SK-N-SH (cell line): ENCODE results near the gene SLC25A41. TPM values are rescaled to one million over a fixed set of nuclear protein-coding genes. Genes with fewer than 3 reads are reported as not detected.
A peak's percentile ranks its signal among the peaks of the same experiment; 100 is the strongest.

Source experiments
- CTCF ChIA-PET: fragments of 300-600, 350-600 bp; formaldehyde crosslinking; extraction: SDS; loops from one replicate; lab custom pipeline; 2021; lab: Yijun Ruan, JAX
- POLR2A ChIA-PET: fragments of 350-600 bp; sonication (Branson Sonifier 250); formaldehyde crosslinking; extraction: SDS; loops from one replicate; lab custom pipeline; 2020; ENCODE audit warnings: antibody characterized with exemption, inconsistent platforms; lab: Yijun Ruan, JAX
- DNase-seq: peaks from one replicate; pipeline ENCODE4 v3.0.0; 2012
- H2AFZ ChIP-seq: fragments of 200-600 bp; sonication (generic); 2 replicates; pipeline ENCODE4 v1.8.1; 2016; ENCODE audit warnings: antibody characterized with exemption, mild to moderate bottlenecking, low read depth
- H3F3A ChIP-seq: fragments of 200-600 bp; sonication (generic); replicated peaks from 2 replicates; pipeline ENCODE3; 2016; ENCODE audit warnings: antibody characterized with exemption, mild to moderate bottlenecking; ENCODE audit not compliant: insufficient read depth
- H3K27ac ChIP-seq, 2 experiments: fragments of 200-500 bp in 1 of 2; fragments of 200-600 bp in 1 of 2; sonication (Bioruptor generic) in 1 of 2; sonication (generic), shearing (Covaris generic) in 1 of 2; 2 replicates each; pipeline versions ENCODE4 v1.5.1 to v1.6.1; 2014 to 2016; ENCODE audit warnings: low read depth in 2 of 2, inconsistent platforms in 1 of 2, low read length in 1 of 2, mild to moderate bottlenecking in 1 of 2, mixed read lengths in 1 of 2
- H3K27me3 ChIP-seq: fragments of 200-600 bp; sonication (generic), shearing (Covaris generic); 2 replicates; pipeline ENCODE4 v1.6.1; 2016; ENCODE audit warnings: mixed run types; ENCODE audit not compliant: insufficient read depth
- H3K36me3 ChIP-seq, 2 experiments: fragments of 200-500 bp in 1 of 2; fragments of 200-600 bp in 1 of 2; sonication (Bioruptor generic) in 1 of 2; sonication (generic) in 1 of 2; replicated peaks in 1 of 2; 2 replicates each; pipeline versions ENCODE3 to v1.5.1; 2014 to 2016; ENCODE audit warnings: low read length in 1 of 2, mild to moderate bottlenecking in 1 of 2; ENCODE audit not compliant: insufficient read depth in 2 of 2, control insufficient read depth in 1 of 2
- H3K4me1 ChIP-seq, 2 experiments: fragments of 200-500 bp in 1 of 2; fragments of 200-600 bp in 1 of 2; sonication (Bioruptor generic) in 1 of 2; sonication (generic), shearing (Covaris generic) in 1 of 2; 2 replicates each; pipeline versions ENCODE4 v1.5.1 to v1.6.1; 2014 to 2016; ENCODE audit warnings: low read depth in 1 of 2, low read length in 1 of 2, mixed run types in 1 of 2; ENCODE audit not compliant: insufficient read depth in 2 of 2, control insufficient read depth in 1 of 2
- H3K4me2 ChIP-seq: fragments of 200-600 bp; sonication (generic), shearing (Covaris generic); 2 replicates; pipeline ENCODE4 v1.6.1; 2017; ENCODE audit warnings: mixed run types
- H3K4me3 ChIP-seq, 2 experiments: fragments of 200-500 bp in 1 of 2; fragments of 200-600 bp in 1 of 2; sonication (Bioruptor generic) in 1 of 2; sonication (generic), shearing (Covaris generic) in 1 of 2; 2 replicates each; pipeline versions ENCODE4 v1.5.1 to v1.8.1; 2014 to 2016; ENCODE audit warnings: low read depth in 2 of 2, inconsistent platforms in 1 of 2, low read length in 1 of 2, mild to moderate bottlenecking in 1 of 2, mixed read lengths in 1 of 2, moderate library complexity in 1 of 2
- H3K79me2 ChIP-seq: fragments of 200-600 bp; sonication (generic); 2 replicates; pipeline ENCODE4 v1.8.1; 2017; ENCODE audit warnings: mild to moderate bottlenecking; ENCODE audit not compliant: insufficient read depth
- H3K9ac ChIP-seq: fragments of 200-600 bp; sonication (generic); 2 replicates; pipeline ENCODE4 v1.6.1; 2017; ENCODE audit warnings: mixed run types
- H3K9me2 ChIP-seq: fragments of 200-600 bp; sonication (generic); 2 replicates; pipeline ENCODE4 v1.6.1; 2017; ENCODE audit warnings: mixed run types
- H3K9me3 ChIP-seq: fragments of 200-600 bp; sonication (generic); 2 replicates; pipeline ENCODE4 v1.6.1; 2017; ENCODE audit warnings: mixed run types, mild to moderate bottlenecking, moderate library complexity
- H4K20me1 ChIP-seq: fragments of 200-600 bp; sonication (generic); 2 replicates; pipeline ENCODE4 v1.6.1; 2017; ENCODE audit warnings: mild to moderate bottlenecking, mixed run types; ENCODE audit not compliant: insufficient read depth
- GATA2 ChIP-seq: sonication (generic); formaldehyde crosslinking; IDR thresholded peaks from 2 replicates; pipeline ENCODE4 v1.5.0; 2020; ENCODE audit warnings: mild to moderate bottlenecking, missing genetic modification reagents
- JUND ChIP-seq: IDR thresholded peaks from 2 replicates; pipeline ENCODE4 v1.4.0; 2012
- TEAD4 ChIP-seq: IDR thresholded peaks from 2 replicates; pipeline ENCODE4 v1.4.0; 2012; ENCODE audit warnings: mild to moderate bottlenecking, borderline replicate concordance; ENCODE audit not compliant: insufficient read depth
- WGBS: methylation state at CpG from one replicate; pipeline ENCODE4 v1.1.6; 2017; ENCODE audit warnings: low lambda C conversion rate; 5-methylcytosine and 5-hydroxymethylcytosine counted together
- polyA plus RNA-seq, 3 experiments: library from polyadenylated mRNA; depleted of rRNA; stranded (reverse); fragments of >200 nt; gene quantifications; 2 replicates each; pipeline ENCODE4 v1.2.3, GENCODE V29; 2012
- TF ChIP-seq, protein P1 (sequence below): IDR thresholded peaks from 2 replicates; pipeline ENCODE4; 2012
- TF ChIP-seq, protein P2 (sequence below): fragments of 150-350 bp; IDR thresholded peaks from 2 replicates; pipeline ENCODE4 v1.6.1; 2016; ENCODE audit warnings: mild to moderate bottlenecking, low read depth, low read length
- TF ChIP-seq, protein P3 (sequence below): fragments of 200-600 bp; sonication (generic); IDR thresholded peaks from 2 replicates; pipeline ENCODE4 v1.6.1; 2017; ENCODE audit warnings: antibody characterized with exemption, mild to moderate bottlenecking, moderate library complexity

SLC25A41 gene
- polyA plus RNA-seq, 1 of the 3 experiments (the other 2 are of a cell fraction): 0.12 TPM

DNA sequence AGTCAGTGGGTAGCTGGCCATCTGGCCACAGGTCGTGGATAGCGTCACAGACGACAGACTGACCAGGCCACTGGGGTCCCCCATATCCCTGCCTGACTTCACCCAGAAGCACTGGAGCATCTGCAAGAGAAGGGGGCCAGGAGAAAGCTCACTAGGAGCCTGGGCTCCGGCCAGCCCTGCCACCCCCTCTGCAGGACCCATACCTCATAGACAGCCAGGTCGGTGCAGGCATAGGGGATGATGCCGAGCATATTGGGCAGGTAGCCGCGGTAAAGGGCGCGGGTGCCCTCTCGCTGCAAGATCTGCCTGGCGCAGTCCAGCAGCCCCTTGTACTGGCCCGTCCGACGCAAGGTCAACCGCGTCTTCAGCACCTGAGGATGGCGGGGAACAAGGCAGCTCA, 6.4 kb downstream of the SLC25A41 start:
- CTCF ChIA-PET: interaction anchor here (1.5 kb wide), 1 partner anchor 9 kb away, joined by 4 read pairs; no protein-coding TSS in a partner anchor
- H3K36me3 ChIP-seq: peaks cover 0 to 4% of the 10 kb centered on the region in 2 experiments
- WGBS: 97% methylated on average over 6 of the region's 18 CpGs
- peaks cover 6% of the 10 kb centered on the region for H3F3A ChIP-seq
- H2AFZ ChIP-seq: no peak overlapping the region
- H3K4me2 ChIP-seq: no peak overlapping the region
- no peak for DNase-seq
- no peak overlapping the region for H3K27ac ChIP-seq
- H3K9me2 ChIP-seq: no peaks in the 10 kb centered on the region
- peaks cover 10 to 15% of the 10 kb centered on the region in 2 experiments; a peak in 2 of 4 replicates for H3K4me1 ChIP-seq
- H3K9me3 ChIP-seq: no peaks in the 10 kb centered on the region
- TF ChIP-seq, protein P1, sequence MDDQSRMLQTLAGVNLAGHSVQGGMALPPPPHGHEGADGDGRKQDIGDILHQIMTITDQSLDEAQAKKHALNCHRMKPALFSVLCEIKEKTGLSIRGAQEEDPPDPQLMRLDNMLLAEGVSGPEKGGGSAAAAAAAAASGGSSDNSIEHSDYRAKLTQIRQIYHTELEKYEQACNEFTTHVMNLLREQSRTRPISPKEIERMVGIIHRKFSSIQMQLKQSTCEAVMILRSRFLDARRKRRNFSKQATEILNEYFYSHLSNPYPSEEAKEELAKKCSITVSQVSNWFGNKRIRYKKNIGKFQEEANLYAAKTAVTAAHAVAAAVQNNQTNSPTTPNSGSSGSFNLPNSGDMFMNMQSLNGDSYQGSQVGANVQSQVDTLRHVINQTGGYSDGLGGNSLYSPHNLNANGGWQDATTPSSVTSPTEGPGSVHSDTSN: no peak
- TF ChIP-seq GATA2 (CRISPR knock-in tag) (no peak), JUND (no peak)
- TF ChIP-seq, protein P2, sequence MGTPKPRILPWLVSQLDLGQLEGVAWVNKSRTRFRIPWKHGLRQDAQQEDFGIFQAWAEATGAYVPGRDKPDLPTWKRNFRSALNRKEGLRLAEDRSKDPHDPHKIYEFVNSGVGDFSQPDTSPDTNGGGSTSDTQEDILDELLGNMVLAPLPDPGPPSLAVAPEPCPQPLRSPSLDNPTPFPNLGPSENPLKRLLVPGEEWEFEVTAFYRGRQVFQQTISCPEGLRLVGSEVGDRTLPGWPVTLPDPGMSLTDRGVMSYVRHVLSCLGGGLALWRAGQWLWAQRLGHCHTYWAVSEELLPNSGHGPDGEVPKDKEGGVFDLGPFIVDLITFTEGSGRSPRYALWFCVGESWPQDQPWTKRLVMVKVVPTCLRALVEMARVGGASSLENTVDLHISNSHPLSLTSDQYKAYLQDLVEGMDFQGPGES: no peak
- no peak overlapping the region for H3K9ac ChIP-seq
- no peaks in the 10 kb centered on the region for H3K27me3 ChIP-seq
- peaks cover 19% of the 10 kb centered on the region for H4K20me1 ChIP-seq
- no peak overlapping the region for H3K4me3 ChIP-seq
- POLR2A ChIA-PET: no interaction called here
- peaks cover 20% of the 10 kb centered on the region for H3K79me2 ChIP-seq

DNA sequence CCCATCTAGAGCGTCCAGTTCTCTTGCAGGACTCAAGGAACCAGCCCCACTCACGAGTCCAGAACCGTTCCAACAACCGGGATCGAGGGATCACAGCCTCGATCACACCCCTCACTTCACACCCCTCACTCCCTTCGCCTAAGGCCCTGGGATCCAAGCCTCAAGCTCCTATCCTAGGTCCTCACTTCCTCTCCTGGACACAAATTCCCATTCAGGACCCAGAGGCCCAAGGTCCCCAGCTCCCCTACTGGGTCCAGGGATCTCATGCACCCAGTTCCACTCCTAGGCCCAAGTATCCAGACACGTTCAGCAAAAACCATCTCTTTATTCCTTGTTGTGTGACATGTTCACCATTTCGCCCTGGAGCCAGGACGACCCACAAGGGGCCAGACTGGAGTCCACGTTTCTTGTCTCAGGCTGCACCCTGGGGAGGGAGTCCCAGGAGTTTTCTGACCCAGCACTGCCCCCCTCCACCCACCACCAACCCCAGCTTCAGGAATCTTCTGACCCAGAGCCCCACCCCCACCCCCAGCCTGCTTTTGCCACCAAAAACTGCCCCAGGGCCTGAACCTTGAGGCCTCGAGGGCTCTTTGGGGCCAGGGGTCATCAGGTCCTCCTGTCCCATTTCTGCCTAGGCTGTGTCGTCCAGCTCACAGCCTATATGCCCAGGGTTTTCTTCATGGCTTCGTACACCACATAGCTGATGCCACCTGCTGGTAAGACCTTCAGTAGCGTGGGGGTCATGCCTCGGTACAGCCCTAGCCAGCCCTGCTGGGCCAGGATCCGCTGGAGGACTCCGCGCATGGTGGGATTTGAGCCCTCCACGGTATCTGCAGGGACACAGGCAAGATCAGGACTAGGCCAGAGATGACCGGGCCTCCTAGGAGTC, 7.6 kb downstream of the SLC25A41 start:
- WGBS: 94% methylated on average over 21 of the region's 21 CpGs
- DNase-seq: peak; percentile 27
- H3K4me1 ChIP-seq: peaks cover 10 to 15% of the 10 kb centered on the region in 2 experiments; a peak in 2 of 4 replicates
- H3K27ac ChIP-seq: peak overlapping the region; percentile 61 to 78; a peak in 3 of 4 replicates
- TF ChIP-seq, protein P3, sequence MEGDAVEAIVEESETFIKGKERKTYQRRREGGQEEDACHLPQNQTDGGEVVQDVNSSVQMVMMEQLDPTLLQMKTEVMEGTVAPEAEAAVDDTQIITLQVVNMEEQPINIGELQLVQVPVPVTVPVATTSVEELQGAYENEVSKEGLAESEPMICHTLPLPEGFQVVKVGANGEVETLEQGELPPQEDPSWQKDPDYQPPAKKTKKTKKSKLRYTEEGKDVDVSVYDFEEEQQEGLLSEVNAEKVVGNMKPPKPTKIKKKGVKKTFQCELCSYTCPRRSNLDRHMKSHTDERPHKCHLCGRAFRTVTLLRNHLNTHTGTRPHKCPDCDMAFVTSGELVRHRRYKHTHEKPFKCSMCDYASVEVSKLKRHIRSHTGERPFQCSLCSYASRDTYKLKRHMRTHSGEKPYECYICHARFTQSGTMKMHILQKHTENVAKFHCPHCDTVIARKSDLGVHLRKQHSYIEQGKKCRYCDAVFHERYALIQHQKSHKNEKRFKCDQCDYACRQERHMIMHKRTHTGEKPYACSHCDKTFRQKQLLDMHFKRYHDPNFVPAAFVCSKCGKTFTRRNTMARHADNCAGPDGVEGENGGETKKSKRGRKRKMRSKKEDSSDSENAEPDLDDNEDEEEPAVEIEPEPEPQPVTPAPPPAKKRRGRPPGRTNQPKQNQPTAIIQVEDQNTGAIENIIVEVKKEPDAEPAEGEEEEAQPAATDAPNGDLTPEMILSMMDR: peak; percentile 21; the same call in 1 of the 2 replicates
- TF ChIP-seq TEAD4: no peak
- peaks cover 32% of the 10 kb centered on the region for H3K79me2 ChIP-seq
- CTCF ChIA-PET: interaction anchor here (0.8 to 1.6 kb wide), 3 partner anchors 10 to 76 kb away, joined by 3 to 4 read pairs (median 3); partner anchors contain the start of gene TUBB4A
- peaks cover 0 to 14% of the 10 kb centered on the region in 2 experiments for H3K36me3 ChIP-seq
- H3K9ac ChIP-seq: no peak overlapping the region
- peaks cover 6% of the 10 kb centered on the region for H3F3A ChIP-seq
- peak overlapping the region; percentile 49 for H3K4me2 ChIP-seq
- no peaks in the 10 kb centered on the region for H3K27me3 ChIP-seq
- H2AFZ ChIP-seq: peak overlapping the region; percentile 85; the same call in 1 of the 2 replicates
- H3K4me3 ChIP-seq: peak overlapping the region in 1 of 2 experiments; percentile 20; a peak in 2 of 4 replicates
- no peaks in the 10 kb centered on the region for H3K9me3 ChIP-seq
- POLR2A ChIA-PET: interaction anchor here (1.0 to 1.6 kb wide), 2 partner anchors 33 to 53 kb away, joined by 4 to 8 read pairs; partner anchors contain the start of genes ALKBH7 and GTF2F1
- peaks cover 31% of the 10 kb centered on the region for H4K20me1 ChIP-seq
- H3K9me2 ChIP-seq: no peaks in the 10 kb centered on the region
